Measurements from ENCODE around the gene MTFMT.
"Not testable (repeated sequence)": the region's sequence is repeated elsewhere in the genome, so short reads cannot be mapped to it uniquely, and the experiment has no call there.

MTFMT gene

DNA sequence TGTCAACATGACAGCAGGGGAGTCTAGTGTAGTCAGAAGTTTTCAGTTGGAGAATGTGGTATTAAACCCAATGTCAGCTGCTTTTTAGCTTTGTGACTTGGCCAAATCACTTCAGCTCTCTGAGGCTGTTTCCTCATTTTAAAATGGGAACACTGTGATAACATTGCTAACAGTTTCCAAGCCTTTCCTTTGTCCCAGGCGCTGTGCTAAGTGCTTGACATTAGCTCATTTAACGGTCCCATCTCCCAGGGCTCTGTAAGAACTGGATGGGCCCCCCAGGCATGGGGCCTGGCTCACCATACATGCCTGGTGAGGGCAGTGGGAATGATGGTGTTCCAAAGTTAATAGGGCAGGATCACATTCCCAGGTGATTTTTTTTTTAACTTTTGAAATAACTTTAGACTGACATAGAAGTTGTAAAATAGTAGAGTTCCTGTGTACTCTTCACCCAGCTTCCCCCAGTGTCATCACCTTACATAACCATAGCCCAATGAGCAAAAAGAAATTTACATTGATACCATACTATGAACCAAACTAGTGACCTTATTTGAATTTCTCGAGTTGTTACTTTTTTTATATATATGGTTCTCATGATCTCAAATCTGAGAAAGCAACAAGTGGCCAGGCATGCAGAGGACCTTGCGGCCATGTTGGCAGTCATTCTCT is 30.6 kb upstream of the MTFMT start:
- no peak for DNase-seq

DNA sequence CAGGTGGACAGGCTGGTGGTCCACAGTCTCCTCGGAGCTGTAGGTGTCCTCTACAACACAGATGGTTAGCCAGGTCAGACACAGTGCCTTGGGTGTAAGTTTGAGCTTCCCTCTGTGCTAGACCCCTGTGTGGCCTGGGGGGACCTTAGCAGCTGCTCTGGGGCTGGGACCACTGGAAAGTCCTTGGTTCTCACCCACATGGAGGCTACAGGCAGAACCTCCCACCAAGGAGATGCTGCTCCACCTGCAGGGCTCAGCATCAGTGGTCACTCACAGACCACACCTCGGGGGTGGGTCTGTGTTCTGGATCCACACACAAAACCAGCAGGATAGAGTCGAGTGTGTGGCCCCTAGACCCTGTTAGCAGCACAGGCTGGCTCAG is 29.9 kb upstream of the MTFMT start:
- DNase-seq, result no peak

DNA sequence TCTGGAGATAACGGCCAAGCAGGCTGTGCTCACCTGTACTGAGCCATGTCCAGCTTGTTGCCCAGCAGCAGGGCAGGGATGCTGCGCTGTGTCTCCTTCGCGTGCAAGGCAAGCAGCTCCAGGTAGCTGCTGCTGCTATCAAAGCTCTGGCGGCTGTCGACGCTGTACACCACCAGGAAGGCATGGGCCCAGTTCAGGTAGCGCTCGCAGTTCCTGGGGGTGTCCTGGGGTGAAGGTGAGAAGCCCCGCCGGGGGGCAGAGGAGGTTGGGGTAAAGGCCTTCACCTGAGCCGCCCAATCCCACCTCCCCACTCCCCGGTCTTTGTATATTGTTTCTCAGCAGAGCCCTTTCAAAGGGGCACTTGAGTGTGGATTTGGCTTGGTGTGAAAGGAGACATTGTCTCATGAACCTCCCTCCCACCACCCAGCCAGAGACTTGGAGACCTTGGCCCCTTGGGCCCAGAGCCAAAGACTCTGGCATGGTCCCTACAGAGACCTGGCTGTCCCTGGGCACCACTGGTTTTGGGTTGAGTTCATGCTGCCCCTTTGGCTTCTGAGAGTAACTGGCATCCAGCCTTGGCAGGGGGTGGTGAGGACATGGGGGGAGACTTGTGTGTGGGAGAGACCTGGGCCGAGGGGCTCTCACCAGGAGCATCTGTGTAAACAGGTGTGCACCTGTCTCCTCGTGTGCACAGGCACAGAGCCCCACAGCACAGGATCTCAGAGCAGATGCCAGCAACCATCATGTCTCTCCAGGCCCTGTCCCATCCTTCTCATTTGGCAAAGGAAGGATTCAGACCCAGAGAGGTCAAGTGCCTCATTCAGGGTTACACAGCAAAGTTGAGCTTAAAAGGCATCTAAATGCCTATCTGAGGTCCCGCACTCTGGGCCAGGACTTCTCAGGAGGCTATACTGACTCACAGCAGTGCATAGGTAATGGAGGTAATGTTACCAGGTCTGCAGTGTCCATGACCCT is 29.2 kb upstream of the MTFMT start:
- DNase-seq, result peak in 1 of 2 donors; percentile 32

DNA sequence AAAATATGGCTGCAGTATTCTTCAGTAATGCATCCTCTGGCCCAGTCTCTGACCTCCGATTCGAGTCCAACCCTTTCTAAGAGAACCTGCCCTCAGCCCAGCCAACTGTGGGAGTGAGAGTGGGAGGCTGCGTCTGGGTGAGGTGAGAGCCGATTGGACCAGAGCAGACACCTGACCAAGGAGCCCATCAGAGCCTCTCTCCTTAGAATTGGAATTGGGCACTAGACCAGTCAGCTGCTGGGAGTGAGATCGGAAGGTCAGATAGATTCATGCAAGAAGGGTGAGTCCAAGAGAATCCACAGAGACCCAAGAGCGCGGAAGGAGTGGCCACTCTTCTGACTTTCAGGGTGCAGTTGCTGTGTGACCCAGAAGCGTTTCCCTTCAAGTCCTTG is 28.1 kb upstream of the MTFMT start:
- no peak for DNase-seq

DNA sequence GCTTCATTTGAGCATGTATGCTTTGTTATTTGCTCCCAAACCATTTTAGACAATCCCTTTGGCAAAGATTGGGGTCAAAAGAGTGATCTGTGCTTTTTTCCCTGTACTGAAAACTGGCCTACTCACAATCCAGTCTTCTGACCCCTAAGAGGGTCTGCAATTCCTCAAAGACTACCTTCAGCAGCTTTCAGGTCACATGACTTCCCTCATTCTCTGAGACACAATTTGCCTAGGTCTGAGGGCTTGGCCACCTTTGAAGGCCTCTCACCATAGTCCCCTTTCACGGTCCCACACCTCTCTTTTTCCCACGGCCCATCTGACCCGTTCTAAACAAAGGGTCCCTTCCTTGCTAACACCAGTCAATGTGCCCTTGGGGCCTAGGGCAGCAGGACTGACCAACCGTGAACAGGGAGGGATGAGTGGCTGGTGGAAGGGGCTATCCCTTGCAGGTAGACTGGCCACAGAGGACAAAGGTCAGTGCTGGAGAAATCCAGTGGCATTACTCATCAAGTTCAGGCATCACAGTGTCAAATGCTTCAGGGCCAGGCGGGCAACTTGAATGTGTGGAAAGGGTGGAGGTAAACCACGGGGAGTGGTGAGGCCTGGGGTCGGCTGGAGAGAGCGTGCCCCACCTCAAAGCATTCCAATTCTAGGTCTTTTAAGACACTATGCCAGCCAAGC is 27.6 kb upstream of the MTFMT start:
- DNase-seq, result no peak

DNA sequence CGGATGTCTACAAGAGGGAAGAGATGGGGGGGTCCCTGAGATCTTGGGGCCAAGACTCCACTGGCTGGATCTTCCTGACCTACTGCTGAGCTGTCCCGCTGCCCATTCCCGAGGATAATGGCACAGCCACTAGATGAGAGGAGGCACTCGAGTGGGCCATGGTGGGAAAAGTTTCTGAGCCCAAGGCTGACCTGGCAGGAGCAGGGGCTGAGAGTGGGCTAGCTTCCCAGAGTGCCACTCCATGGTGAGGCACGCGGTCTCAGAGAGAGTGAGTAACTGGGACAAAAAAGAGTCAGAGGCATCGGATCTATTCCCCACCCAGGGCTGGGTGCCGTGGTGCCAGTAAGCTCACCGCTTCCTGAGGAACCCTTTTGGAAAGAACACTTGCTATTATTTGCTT is 26.7 kb upstream of the MTFMT start:
- peak in 1 of 2 donors; percentile 33 for DNase-seq

DNA sequence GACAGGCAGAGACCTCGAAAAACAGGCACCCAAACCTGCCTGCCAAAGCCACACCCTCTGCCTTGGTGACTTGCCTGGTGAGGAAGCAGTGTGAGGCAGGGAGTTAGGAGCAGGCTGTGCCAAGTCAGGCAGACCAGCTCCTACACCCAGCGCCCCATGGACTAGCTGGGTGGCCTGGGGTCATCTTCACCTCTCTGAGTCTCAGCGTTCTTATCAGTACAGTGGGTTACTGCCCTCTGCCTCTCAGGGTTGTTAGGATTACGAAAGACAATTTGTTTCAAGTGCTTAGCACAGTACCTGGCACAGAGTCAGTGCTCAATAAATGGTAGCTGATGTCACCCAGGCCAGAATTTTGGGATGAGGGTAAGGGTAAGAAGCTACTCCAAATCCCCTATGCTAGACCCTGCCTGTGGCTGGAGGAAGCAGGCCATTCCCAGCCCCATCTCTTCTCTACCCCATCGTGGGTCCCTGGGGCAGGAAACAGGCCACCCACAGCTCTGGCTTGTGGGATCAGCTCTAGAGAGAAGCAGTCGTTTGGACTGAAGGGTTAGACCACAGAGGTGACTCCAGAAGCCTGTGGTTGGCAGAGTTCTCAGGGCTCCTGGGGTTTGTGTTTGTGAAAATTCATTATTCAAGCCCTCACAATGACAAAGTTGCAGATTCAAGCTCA is 25.9 kb upstream of the MTFMT start:
- no peak for DNase-seq

DNA sequence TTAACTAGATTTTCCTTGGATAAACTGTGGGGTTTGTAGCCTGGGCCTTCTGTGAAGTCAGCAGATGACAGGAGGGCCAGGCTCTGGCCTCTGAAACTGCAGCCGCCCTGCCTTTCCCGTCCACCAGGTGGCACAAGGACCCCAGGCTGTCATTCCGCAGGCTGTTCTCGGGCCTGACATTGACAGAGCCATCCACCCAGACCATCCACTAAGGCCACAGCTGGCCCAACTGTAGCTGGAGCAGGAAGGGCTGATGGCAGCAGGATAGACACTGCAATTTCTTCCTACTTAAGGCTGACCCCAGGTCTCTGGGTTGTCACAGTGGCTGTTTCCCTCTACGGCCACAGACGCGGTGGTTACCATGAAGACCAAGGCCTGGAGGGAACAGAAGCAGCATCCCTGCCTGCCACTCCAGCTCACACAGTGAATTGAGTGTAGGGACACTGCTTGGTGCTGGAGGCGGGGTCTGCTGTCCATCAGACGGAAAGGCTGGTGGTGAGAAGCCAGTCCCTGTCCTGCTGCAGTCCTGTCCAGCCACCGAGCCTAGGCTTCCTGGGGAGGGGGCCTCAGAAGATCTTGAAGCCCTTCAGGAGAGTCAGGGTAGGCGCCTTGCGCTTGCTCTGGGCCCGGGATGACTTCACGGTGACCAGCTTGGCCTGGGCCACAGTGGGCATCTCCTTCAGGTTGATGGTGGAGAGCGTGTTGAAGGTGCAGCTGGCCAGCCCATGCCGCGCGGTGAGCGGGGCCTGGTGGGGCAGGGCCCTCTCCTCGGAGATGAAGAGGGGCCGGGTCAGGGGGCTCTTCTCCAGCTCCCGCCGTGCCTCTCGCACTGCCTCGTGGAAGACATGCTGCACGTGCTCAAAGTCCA is 25.1 kb upstream of the MTFMT start:
- DNase-seq, result peak; percentile 71 to 79

DNA sequence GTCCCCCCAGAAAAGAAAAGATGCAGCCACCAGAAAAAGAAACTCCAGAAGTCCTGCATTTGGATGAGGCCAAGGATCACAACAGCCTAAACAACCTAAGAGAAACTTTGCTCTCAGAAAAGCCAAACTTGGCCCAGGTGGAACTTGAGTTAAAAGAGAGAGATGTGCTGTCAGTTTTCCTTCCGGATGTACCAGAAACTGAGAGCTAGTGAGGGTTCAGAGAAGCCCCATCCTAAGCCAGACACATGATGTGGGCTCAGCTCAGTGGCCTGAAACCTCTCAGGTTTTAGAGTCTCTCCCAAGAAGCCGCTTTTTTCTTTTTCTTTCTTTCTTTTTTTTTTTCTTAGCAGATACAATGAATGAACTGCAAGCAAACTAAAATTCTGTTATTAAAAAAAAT is 23.5 kb upstream of the MTFMT start:
- no peak for DNase-seq

DNA sequence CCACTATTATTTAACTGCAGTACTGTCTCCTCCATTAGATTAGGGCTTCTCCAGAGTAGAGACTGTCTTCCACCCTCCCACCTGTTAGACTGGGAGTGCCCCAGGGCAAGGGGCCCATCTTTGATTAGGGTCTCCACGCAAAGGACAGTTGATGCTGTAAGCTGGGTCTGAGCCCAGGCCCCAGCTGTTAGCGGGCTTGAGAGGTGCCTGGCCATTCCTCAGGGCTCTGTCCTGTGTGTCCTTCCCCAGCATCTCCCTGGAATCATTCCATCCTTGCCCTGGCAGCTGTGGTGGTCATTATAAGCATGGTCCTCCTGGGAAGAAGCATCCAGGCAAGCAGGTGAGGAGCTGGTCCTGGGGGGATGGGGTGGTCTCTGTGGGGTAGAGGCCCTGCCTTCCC is 21.8 kb upstream of the MTFMT start:
- DNase-seq, result no peak

DNA sequence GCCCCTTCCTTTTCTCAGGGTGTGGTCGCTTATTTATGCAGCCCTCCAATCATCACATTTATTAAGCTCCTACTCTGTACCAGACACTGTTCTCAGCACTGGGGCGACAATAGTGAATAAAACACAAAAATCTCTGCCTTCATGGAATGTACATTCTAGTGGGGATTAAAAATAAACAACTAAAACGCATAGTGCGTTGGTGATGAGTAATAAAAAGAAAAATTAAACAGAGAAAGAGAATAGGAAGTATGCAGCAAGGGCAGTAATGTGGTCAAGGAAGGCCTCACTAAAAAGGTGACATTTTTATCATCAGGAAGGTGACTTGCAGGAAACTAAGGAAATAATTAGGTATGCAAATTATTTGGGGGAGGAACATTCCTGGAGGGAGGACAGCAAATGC is 20.8 kb upstream of the MTFMT start:
- DNase-seq, result no peak

DNA sequence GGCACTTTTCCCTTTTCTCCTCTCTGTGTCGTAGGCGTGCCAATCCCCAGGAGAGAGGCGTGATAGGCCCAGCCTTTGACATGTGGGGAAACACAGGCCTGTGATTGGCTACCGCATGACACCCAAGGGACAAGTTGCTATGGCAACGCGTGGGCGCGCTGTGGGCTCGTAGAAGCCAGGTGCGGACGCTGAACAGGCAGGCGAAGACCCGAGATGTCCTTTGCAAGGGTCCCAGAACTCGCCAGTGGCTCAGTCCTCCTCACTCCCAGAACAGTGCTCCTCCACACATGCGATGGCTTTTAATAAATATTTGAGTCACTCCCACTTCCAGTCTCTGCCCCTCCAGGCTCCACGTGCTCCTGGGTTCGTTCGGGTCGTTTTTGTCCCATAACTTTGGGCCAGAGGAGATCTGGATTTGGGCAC is 20.0 kb upstream of the MTFMT start:
- DNase-seq, result peak; percentile 82 to 86

DNA sequence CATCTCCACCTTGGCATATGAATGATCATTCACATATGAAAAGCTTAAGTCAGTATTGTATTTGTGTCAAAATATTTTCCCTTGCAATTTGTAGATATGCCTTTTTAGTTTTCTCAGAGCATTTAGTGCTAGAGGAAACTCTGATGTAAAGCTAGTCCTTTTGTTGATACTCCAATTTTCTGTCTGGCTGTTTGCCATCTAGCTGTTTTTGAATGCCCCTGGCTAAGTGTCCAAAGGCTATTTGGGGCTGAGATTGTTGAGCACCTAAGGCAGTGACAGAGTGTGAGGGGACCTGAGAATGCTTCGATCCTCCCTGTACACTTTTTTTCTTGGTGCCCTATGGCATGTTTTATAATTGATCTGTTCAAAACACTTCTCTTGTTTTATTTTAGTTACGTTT is 18.8 kb upstream of the MTFMT start:
- no peak for DNase-seq

DNA sequence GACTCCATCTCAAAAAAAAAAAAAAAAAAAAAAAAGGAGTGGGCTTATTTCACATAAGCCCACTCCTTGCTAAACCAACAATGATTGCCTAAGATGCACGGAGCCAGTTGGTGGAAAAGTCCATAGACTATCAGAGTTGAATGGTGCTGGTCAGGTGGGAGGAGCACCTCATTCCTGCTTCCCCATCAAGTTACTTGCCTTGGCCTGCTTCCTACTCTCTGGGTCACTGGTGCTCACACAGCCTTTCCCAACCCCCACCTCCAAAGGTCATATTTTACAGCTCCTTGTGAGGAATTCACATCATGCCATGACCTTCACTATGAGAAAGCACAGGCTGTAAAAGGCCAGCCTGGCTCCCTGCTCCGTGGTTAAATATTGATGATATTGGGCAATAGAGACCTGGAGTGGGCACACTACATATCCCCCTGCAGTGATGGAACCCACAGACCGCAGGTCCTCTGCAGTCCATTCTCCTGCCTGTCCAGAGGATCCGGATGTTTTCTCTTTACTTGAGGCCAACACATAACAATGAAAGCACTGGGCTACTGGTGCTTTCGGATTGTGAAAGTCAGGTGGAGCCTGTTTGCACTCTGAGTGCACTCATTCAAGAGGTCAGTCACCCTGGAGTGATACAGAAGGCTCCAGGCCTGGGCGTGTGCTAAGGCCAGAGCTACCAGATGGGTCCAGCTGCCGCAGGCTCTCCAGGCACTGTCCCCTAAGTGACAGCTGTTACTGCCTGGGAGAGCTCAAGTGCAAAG is 15.5 kb upstream of the MTFMT start, which contains the start of gene SLC51B:
SLC51B (plus strand) TSS at position 664 of the 758 bp plus-strand sequence. CDS start 4,618 bp downstream, outside the sequence.
- DNase-seq, result no peak

DNA sequence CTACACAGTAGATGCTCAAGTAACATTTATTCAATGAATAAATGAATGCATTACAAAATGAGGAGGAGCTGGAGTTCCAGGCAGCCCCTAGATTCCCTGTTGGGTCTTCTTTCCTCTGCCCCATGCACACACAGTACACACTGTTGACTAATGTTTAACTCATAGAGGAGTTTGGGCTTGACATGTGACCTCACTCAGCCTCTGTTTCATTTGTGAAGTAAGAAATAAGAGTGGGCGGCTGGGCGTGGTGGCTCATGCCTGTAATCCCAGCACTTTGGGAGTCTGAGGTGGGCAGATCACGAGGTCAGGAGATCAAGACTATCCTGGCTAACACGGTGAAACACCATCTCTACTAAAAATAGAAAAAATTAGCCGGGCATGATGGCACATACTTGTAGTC is 14.8 kb upstream of the MTFMT start:
- not testable (repeated sequence) for DNase-seq

DNA sequence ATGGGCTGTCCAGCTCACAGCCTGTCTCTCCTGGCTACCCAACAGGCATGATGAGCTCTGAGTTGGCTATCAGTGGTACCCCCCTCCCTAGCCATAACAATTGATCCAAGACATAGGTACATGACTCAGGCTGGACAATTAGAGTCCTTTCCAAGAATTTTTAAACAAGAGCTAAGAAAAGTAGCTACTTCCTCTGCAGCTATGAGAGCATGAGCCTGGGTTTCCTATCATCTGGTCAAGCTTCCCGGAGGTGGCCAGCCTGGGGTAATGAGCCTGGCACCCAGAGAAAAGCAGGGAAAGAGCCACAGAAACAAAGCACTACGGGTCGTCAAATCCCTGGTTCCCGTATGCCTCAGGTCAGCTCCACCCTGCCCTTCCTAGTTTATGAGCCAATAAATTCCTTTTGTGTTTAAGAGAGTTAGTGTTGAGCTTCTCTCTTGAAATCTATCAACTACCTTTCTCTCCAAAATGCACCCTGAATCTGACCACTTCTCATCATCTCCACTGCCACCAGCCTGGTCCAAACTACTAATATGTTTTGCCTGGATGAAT is 13.4 kb upstream of the MTFMT start:
- DNase-seq, result no peak

DNA sequence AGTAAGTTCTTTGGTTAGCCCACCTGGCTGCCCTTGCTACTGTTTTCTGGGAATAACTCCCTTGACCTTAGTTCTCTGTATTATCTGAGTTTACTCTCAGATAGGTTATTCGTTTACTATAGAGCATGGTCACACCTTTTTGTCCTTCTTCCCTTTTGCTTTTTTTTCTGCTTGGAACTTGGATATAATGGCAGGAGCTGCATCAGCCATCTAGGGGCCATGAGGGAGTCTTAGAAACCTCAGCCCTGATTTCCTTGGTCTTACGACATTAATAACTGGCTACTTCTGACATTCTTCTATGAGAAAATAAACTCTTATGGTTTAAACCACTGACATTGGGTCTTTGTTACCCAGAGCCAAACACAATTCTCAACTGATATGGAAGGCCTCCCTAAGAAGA is 12.3 kb upstream of the MTFMT start:
- no peak for DNase-seq

DNA sequence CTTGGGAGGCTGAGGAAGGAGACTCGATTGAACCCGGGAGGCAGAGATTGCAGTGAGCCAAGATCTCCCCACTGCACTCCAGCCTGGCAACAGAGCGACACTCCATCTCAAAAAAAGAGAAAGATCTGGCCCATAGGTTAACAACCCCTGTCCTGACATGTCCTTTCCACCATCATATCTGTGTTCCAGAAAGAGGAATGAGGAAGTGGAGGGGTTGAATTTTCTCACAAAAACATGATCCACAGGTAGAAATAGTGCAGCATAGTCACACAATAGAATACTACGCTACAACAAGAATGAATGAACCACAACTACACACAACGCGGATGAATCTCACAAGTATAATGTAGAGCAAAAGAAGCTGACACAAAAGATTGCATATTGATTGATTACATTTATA is 11.0 kb upstream of the MTFMT start:
- no peak for DNase-seq

DNA sequence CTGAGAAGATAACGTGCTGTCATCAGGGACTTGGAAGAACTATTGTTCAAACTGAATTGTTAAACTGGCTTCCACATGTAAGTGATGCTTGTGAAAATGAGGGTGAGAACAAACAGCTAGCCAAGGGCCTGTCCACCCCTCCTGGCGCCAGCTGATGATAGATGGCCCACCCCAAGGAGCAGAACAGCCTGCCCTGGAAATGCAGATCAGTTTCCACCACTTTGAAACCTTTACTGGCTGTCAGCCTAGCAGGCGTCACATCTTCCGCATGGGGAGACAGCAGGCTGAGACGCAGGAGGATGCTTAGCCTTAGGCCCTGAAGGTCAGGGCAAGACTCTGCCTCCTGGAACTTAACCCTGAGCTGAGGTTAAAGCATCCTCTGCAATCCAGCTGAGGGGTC is 9.4 kb upstream of the MTFMT start:
- DNase-seq, result no peak

DNA sequence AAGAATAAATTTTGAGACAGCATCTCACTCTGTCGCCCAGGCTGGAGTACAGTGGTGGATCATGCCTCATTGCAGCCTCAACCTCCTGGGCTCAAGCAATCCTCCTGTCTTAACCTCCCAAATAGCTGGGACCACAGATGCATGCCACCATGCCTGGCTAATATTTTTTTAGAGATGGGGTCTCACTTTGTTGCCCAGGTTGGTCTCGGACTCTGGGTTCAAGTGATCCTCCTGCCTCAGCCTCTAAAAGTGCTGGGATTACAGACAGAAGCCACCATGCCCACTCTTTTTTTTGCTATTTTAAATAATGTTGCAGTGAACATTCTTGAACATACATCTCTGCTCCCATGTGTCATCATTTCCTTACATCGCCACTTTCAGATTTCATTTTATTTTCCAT is 9.0 kb upstream of the MTFMT start:
- DNase-seq, result no peak

DNA sequence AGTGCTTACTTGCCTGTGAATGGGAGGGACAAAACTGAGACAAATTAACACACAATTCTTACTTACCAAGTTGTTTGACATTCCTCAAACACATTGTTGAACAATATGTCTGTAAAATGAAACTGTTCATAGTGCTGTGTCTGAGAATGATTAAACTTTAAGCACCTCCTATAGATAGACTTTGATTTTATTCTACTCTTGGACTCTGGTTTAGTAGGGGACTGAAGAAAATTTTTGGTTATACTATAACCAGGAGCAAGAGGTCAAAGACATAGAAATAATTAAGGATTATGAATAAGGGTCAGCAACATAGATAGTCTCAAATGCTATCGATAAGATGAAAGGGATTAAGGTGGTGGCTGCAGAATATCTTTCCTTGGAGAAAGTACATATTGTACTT is 7.9 kb upstream of the MTFMT start:
- no peak for DNase-seq
